Measurements from ENCODE around the gene ARHGAP22.
A peak's percentile ranks its signal among the peaks of the same experiment; 100 is the strongest.
"Not testable (repeated sequence)": the region's sequence is repeated elsewhere in the genome, so short reads cannot be mapped to it uniquely, and the experiment has no call there.

Gene ARHGAP22

GRCh38 chr10:48604991-48605508 lies at the start of gene ARHGAP22:
TSS of gene ARHGAP22 (minus strand) at chr10:48605073. CDS start at chr10:48604796, 277 bp downstream.
- DNase-seq, result no peak

GRCh38 chr10:48653944-48654698 lies 49.2 kb upstream of the ARHGAP22 start:
- DNase-seq, result no peak

- no peak for DNase-seq
Observed at GRCh38 chr10:48653347-48653746, 48.5 kb upstream of the ARHGAP22 start.

GRCh38 chr10:48652344-48652743 lies 47.5 kb upstream of the ARHGAP22 start:
- DNase-seq, result no peak

- no peak for DNase-seq
Observed at GRCh38 chr10:48651839-48652238, 47.0 kb upstream of the ARHGAP22 start.

GRCh38 chr10:48651293-48651692 lies 46.4 kb upstream of the ARHGAP22 start:
- no peak for DNase-seq

- no peak for DNase-seq
Observed at GRCh38 chr10:48649349-48649944, 44.6 kb upstream of the ARHGAP22 start.

GRCh38 chr10:48648172-48648942 lies 43.5 kb upstream of the ARHGAP22 start:
- DNase-seq, result no peak

GRCh38 chr10:48647073-48647472 lies 42.2 kb upstream of the ARHGAP22 start:
- DNase-seq, result not testable (repeated sequence)

GRCh38 chr10:48645600-48645999 lies 40.7 kb upstream of the ARHGAP22 start:
- no peak for DNase-seq

- not testable (repeated sequence) for DNase-seq
Observed at GRCh38 chr10:48641099-48641690, 36.3 kb upstream of the ARHGAP22 start.

GRCh38 chr10:48640326-48640725 lies 35.5 kb upstream of the ARHGAP22 start:
- no peak for DNase-seq

GRCh38 chr10:48639632-48640031 lies 34.8 kb upstream of the ARHGAP22 start:
- DNase-seq, result no peak

- DNase-seq, result no peak
Observed at GRCh38 chr10:48638739-48639527, 34.1 kb upstream of the ARHGAP22 start.

- no peak for DNase-seq
Observed at GRCh38 chr10:48638158-48638557, 33.3 kb upstream of the ARHGAP22 start.

- no peak for DNase-seq
Observed at GRCh38 chr10:48636901-48637300, 32.0 kb upstream of the ARHGAP22 start.

- DNase-seq, result no peak
Observed at GRCh38 chr10:48636231-48636630, 31.4 kb upstream of the ARHGAP22 start.

- DNase-seq, result no peak
Observed at GRCh38 chr10:48634984-48635557, 30.2 kb upstream of the ARHGAP22 start.

GRCh38 chr10:48634198-48634983 lies 29.5 kb upstream of the ARHGAP22 start:
- DNase-seq, result peak; percentile 15 to 47

GRCh38 chr10:48633381-48634197 lies 28.7 kb upstream of the ARHGAP22 start:
- DNase-seq, result no peak

Measured in activated CD4-positive, alpha-beta T cell treated with anti-CD3 and anti-CD28 coated beads for 4 hours (primary cell).